Panc1 (cell line): ENCODE results near the gene ARHGEF12. TPM values are rescaled to one million over a fixed set of nuclear protein-coding genes. Genes with fewer than 3 reads are reported as not detected.
A peak's percentile ranks its signal among the peaks of the same experiment; 100 is the strongest.

Experiments used
- ATAC-seq: fragments of 200-7000 bp; cut with Tn5 transposase; 2 replicates; pipeline ENCODE4 v1.9.1; 2020; ENCODE audit warnings: mild to moderate bottlenecking, moderate library complexity
- BruUV-seq: library from RNA; stranded (reverse); fragments of 400-500 nt; replicated peaks from 2 replicates; lab custom pipeline; 2021; lab: Mats Ljungman, UMichigan
- CTCF ChIA-PET: fragments of 300-600 bp; sonication (Branson Sonifier 250); formaldehyde crosslinking; loops from one replicate; lab custom pipeline; 2022; ENCODE audit warnings: antibody characterized with exemption; lab: Charles Lee
- POLR2A ChIA-PET: fragments of 300-600 bp; sonication (Branson Sonifier 250); formaldehyde crosslinking; loops from one replicate; lab custom pipeline; 2022; ENCODE audit warnings: antibody characterized with exemption; lab: Charles Lee
- DNase-seq: peaks from one replicate; pipeline ENCODE4 v3.0.0-alpha.2; 2010; ENCODE audit warnings: low read depth, low spot score
- H3K27ac ChIP-seq: 2 replicates; pipeline ENCODE4 v1.5.1; 2011; ENCODE audit warnings: mild to moderate bottlenecking, low read length, inconsistent platforms
- H3K27me3 ChIP-seq: fragments of 200-500 bp; sonication (Bioruptor generic); 2 replicates; pipeline ENCODE4 v1.6.0; 2014; ENCODE audit warnings: low read length, inconsistent platforms; ENCODE audit not compliant: control insufficient read depth, insufficient read depth
- H3K36me3 ChIP-seq: fragments of 200-500 bp; sonication (Bioruptor generic); 2 replicates; pipeline ENCODE4 v1.5.1; 2014; ENCODE audit warnings: inconsistent platforms, mild to moderate bottlenecking, low read length, moderate library complexity; ENCODE audit not compliant: control insufficient read depth, insufficient read depth
- H3K4me1 ChIP-seq: 2 replicates; pipeline ENCODE4 v1.5.1; 2011; ENCODE audit warnings: inconsistent platforms, mild to moderate bottlenecking, low read length, moderate library complexity; ENCODE audit not compliant: control insufficient read depth, insufficient read depth
- H3K4me3 ChIP-seq, 2 experiments: 2 replicates each; pipeline ENCODE4 v1.5.1; 2011 to 2012; ENCODE audit warnings: low read depth in 2 of 2, low read length in 2 of 2, mild to moderate bottlenecking in 2 of 2, inconsistent platforms in 1 of 2, moderate library complexity in 1 of 2
- H3K9me3 ChIP-seq: fragments of 200-500 bp; sonication (Bioruptor generic); 2 replicates; pipeline ENCODE4 v1.5.1; 2014; ENCODE audit warnings: low read depth, mild to moderate bottlenecking, inconsistent platforms, low read length, moderate library complexity; ENCODE audit not compliant: control insufficient read depth, insufficient read depth
- CTCF ChIP-seq: fragments of 450-650 bp; IDR thresholded peaks from 2 replicates; pipeline ENCODE4 v1.5.1; 2017; ENCODE audit warnings: mild to moderate bottlenecking
- POLR2AphosphoS5 ChIP-seq: IDR thresholded peaks from 2 replicates; pipeline ENCODE4 v1.6.1; 2012; ENCODE audit warnings: mild to moderate bottlenecking, low read depth, low read length, moderate library complexity
- REST ChIP-seq, 2 experiments: IDR thresholded peaks; 2 replicates each; pipeline ENCODE4 v1.6.1; 2011 to 2012; ENCODE audit warnings: low read depth in 2 of 2, control low read depth in 1 of 2, low read length in 1 of 2, mild to moderate bottlenecking in 1 of 2, moderate library complexity in 1 of 2; ENCODE audit not compliant: insufficient read depth in 1 of 2
- SIN3A ChIP-seq: IDR thresholded peaks from 2 replicates; pipeline ENCODE4 v1.6.1; 2012; ENCODE audit warnings: low read depth, mild to moderate bottlenecking, low read length, moderate library complexity, borderline replicate concordance; ENCODE audit not compliant: insufficient read depth
- TCF7L2 ChIP-seq: IDR thresholded peaks from 2 replicates; pipeline ENCODE4 v1.6.1; 2011; ENCODE audit warnings: mild to moderate bottlenecking, low read depth, low read length, inconsistent platforms
- in situ Hi-C: cut with HindIII; loops from 2 replicates; pipeline ENCODE4 v1.10.0; 2016; ENCODE audit warnings: low sequenced_read_pairs, low pct_unique_long_range_greater_than_20kb
- intact Hi-C: fragments of 100-400 bp; cut with micrococcal nuclease; formaldehyde crosslinking; loops from one replicate; pipeline ENCODE4 v1.10.0; 2022; ENCODE audit not compliant: unreplicated experiment
- total RNA-seq: library from RNA; stranded (reverse); gene quantifications from one replicate; pipeline ENCODE4 v1.2.1, GENCODE V29; 2021; ENCODE audit not compliant: unreplicated experiment

Gene ARHGEF12
- total RNA-seq, 1 experiment from 2014 or later = 182 TPM

DNA sequence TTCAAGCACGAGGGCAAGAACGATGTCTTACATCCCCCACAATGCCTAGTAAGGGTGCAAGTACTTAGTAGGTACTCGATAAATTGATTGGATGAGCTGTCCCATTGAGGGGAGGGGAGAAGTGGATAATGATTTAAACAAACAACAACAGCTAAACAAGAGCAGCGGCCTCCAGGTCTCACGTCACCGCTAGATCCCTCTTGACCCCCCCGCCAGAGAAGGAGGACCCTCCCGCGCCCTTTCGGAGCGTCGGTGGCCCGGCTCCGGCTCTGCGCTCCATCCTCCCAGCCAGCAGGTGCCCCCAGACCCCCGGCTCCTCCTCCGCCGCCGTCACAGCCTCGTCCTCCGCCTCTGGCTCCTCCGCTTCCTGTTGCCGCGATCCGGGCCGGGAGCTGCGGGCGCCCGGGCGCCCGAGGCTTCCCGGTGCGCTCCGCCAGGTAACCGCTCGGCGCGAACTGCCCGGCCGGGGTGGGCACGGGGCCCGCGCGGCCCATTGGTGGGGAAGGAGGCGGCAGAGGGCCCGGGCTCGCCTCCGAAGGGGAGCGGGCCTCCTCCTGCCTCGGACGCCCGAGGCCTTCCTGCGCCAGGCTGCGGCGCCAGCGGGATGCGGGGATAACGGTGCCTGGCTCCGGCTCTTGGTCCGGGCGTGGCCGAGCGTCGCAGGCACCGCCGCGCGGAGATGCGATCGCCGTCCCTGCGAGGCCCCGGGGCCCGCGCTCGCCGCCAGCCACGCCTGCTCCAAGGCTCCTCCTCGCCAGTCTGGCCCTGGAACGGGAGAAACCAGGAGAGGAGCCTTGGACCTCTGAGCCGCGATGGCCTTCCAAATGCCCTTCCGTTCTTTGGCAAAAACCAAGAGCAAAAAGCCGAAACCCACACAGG is 11.0 kb upstream of the ARHGEF12 start, which contains the start of gene TLCD5:
Gene TLCD5, plus strand, starts transcription at position 368 of the 879 bp plus-strand sequence. CDS start 2,143 bp downstream, outside the sequence.
- Histone ChIP-seq H3K9me3 (no peaks in the 10 kb centered on the region), H3K27me3 (no peaks in the 10 kb centered on the region), H3K36me3 (peaks cover 10% of the 10 kb centered on the region), H3K4me3 (peak within 1 kb of the TSS; percentile 70 to 76), H3K27ac (peak within 1 kb of the TSS; percentile 99), H3K4me1 (peaks cover 35% of the 10 kb centered on the region)
- intact Hi-C loops (no loop called here), in situ Hi-C loops (no loop called here)
- DNase-seq (no peak), ATAC-seq (peak; percentile 93)
- POLR2A ChIA-PET = interaction anchor here (0.6 kb wide), 2 partner anchors 89 to 90 kb away, joined by 4 to 5 read pairs; no protein-coding TSS in a partner anchor
- no peak for TF ChIP-seq REST (IDR thresholded peaks at IDR 0.05; ENCODE audit: insufficient read depth in 1 of 2, low read depth in 2 of 2, low read length in 1 of 2)
- TF ChIP-seq TCF7L2 = no peak
- TF ChIP-seq CTCF = peak; percentile 65
- peak; percentile 71 for TF ChIP-seq POLR2AphosphoS5
- peak; percentile 83; the same call in 1 of the 2 replicates for TF ChIP-seq SIN3A
- CTCF ChIA-PET = no interaction called here
- no TSS peak for BruUV-seq

- TF ChIP-seq SIN3A (no peak), CTCF (no peak), POLR2AphosphoS5 (no peak; the same call in 1 of the 2 replicates), TCF7L2 (no peak), REST (IDR thresholded peaks at IDR 0.05; ENCODE audit: insufficient read depth in 1 of 2, low read depth in 2 of 2, low read length in 1 of 2) (no peak)
- in situ Hi-C loops = no loop called here
- DNase-seq (no peak), ATAC-seq (no peak)
- Histone ChIP-seq H3K4me1 (peaks cover 45% of the 10 kb centered on the region), H3K27ac (peak overlapping the region; percentile 99), H3K4me3 (peak overlapping the region; percentile 70 to 76), H3K27me3 (no peaks in the 10 kb centered on the region), H3K9me3 (no peaks in the 10 kb centered on the region), H3K36me3 (peaks cover 17% of the 10 kb centered on the region)
- intact Hi-C loops = no loop called here
- ChIA-PET POLR2A (interaction anchor here (1.0 to 1.4 kb wide), 2 partner anchors 13 to 25 kb away, joined by 3 to 4 read pairs; no protein-coding TSS in a partner anchor), CTCF (no interaction called here)
- BruUV-seq = no TSS peak
Measured at GRCh38 chr11:120326228-120326627, 10.0 kb upstream of the ARHGEF12 start.
